Esophagus squamous epithelium (tissue), 4 donors: Measurements from ENCODE around the gene PLCH2.

ENCODE experiments used
- CTCF ChIP-seq, 6 experiments: fragments of 450-650 bp in 4 of 6; fragments of 200-600 bp in 2 of 6; sonication (generic) in 2 of 6; IDR thresholded peaks; one replicate each; pipeline ENCODE4 v1.5.1; 2016 to 2019; ENCODE audit warnings: antibody characterized with exemption in 6 of 6, mild to moderate bottlenecking in 4 of 6, moderate library complexity in 4 of 6
- POLR2A ChIP-seq, 4 donors: fragments of 450-650 bp; IDR thresholded peaks; one replicate each; pipeline ENCODE4 v1.6.1; 2017; ENCODE audit warnings: antibody characterized with exemption in 4 of 4, mild to moderate bottlenecking in 4 of 4, moderate library complexity in 3 of 4

- no peak for TF ChIP-seq CTCF (IDR thresholded peaks at IDR 0.05)
- TF ChIP-seq POLR2A (IDR thresholded peaks at IDR 0.05), result no peak
Observed at GRCh38 chr1:2498648-2499047, 22.6 kb downstream of the PLCH2 start.
